ENCODE results near the gene TPRG1L. TPM values are rescaled to one million over a fixed set of nuclear protein-coding genes. Genes with fewer than 3 reads are reported as not detected.

The TPRG1L gene
- total and polyA plus RNA-seq, 4 donors = 35.4 to 51.0 (median 40.5) TPM

- no peaks in the 10 kb centered on the region for H3K9me3 ChIP-seq (ENCODE audit: control insufficient read depth, low read length)
- ATAC-seq (ENCODE audit: low FRiP score) (peak; percentile 49), DNase-seq (no peak)
- 85 to 90% methylated on average over 26 of the region's 26 CpGs for WGBS, 2 donors
- no peaks in the 10 kb centered on the region for H3K36me3 ChIP-seq (ENCODE audit: control insufficient read depth in 1 of 2, insufficient read depth in 2 of 2, low read length in 1 of 2)
- H3K27ac ChIP-seq (ENCODE audit: low read depth in 1 of 2, low read length in 2 of 2) = no peak overlapping the region
- H3K4me1 ChIP-seq (ENCODE audit: control insufficient read depth in 1 of 2, insufficient read depth in 2 of 2, low read length in 2 of 2) = no peaks in the 10 kb centered on the region
- intact Hi-C loops (cut with DNase I) = no loop called here
- H3K27me3 ChIP-seq (ENCODE audit: control insufficient read depth in 1 of 2, insufficient read depth in 2 of 2, low read length in 1 of 2) = no peaks in the 10 kb centered on the region
- no peak overlapping the region for H3K4me3 ChIP-seq (ENCODE audit: low read length in 2 of 2)
Observed at GRCh38 chr1:3598051-3598491, 26.7 kb upstream of the TPRG1L start.

- Histone ChIP-seq H3K4me3 (ENCODE audit: low read length in 2 of 2) (no peak overlapping the region), H3K27me3 (ENCODE audit: control insufficient read depth in 1 of 2, insufficient read depth in 2 of 2, low read length in 1 of 2) (no peaks in the 10 kb centered on the region), H3K9me3 (ENCODE audit: control insufficient read depth, low read length) (no peaks in the 10 kb centered on the region), H3K36me3 (ENCODE audit: control insufficient read depth in 1 of 2, insufficient read depth in 2 of 2, low read length in 1 of 2) (no peaks in the 10 kb centered on the region), H3K27ac (ENCODE audit: low read depth in 1 of 2, low read length in 2 of 2) (no peak overlapping the region), H3K4me1 (ENCODE audit: control insufficient read depth in 1 of 2, insufficient read depth in 2 of 2, low read length in 2 of 2) (no peaks in the 10 kb centered on the region)
- 77 to 78% methylated on average over 30 of the region's 30 CpGs for WGBS, 2 donors
- intact Hi-C loops (cut with DNase I) = no loop called here
- DNase-seq (no peak), ATAC-seq (ENCODE audit: low FRiP score) (no peak)
Observed at GRCh38 chr1:3598522-3599285, 26.1 kb upstream of the TPRG1L start.

- no peaks in the 10 kb centered on the region for H3K9me3 ChIP-seq (ENCODE audit: control insufficient read depth, low read length)
- intact Hi-C loops (cut with DNase I) = no loop called here
- ATAC-seq (ENCODE audit: low FRiP score) = peak; percentile 11
Observed at GRCh38 chr1:3599286-3599811, 25.5 kb upstream of the TPRG1L start.

GRCh38 chr1:3599816-3600215, 25.0 kb upstream of the TPRG1L start:
- no peak for ATAC-seq (ENCODE audit: low FRiP score)
- DNase-seq = no peak
- 87% methylated on average over 15 of the region's 15 CpGs for WGBS, 2 donors
- Histone ChIP-seq H3K27ac (ENCODE audit: low read depth in 1 of 2, low read length in 2 of 2) (no peak overlapping the region), H3K4me1 (ENCODE audit: control insufficient read depth in 1 of 2, insufficient read depth in 2 of 2, low read length in 2 of 2) (no peaks in the 10 kb centered on the region), H3K9me3 (ENCODE audit: control insufficient read depth, low read length) (no peaks in the 10 kb centered on the region), H3K27me3 (ENCODE audit: control insufficient read depth in 1 of 2, insufficient read depth in 2 of 2, low read length in 1 of 2) (no peaks in the 10 kb centered on the region), H3K4me3 (ENCODE audit: low read length in 2 of 2) (no peak overlapping the region), H3K36me3 (ENCODE audit: control insufficient read depth in 1 of 2, insufficient read depth in 2 of 2, low read length in 1 of 2) (no peaks in the 10 kb centered on the region)
- intact Hi-C loops (cut with DNase I) = no loop called here

More at GRCh38 chr1:3599286-3599811, 25.5 kb upstream of the TPRG1L start:
- WGBS, 2 donors = 83 to 86% methylated on average over 16 of the region's 16 CpGs
- Histone ChIP-seq H3K36me3 (ENCODE audit: control insufficient read depth in 1 of 2, insufficient read depth in 2 of 2, low read length in 1 of 2) (no peaks in the 10 kb centered on the region), H3K4me1 (ENCODE audit: control insufficient read depth in 1 of 2, insufficient read depth in 2 of 2, low read length in 2 of 2) (no peaks in the 10 kb centered on the region), H3K27me3 (ENCODE audit: control insufficient read depth in 1 of 2, insufficient read depth in 2 of 2, low read length in 1 of 2) (no peaks in the 10 kb centered on the region), H3K27ac (ENCODE audit: low read depth in 1 of 2, low read length in 2 of 2) (no peak overlapping the region), H3K4me3 (ENCODE audit: low read length in 2 of 2) (no peak overlapping the region)
- DNase-seq = no peak

- 90 to 92% methylated on average over 10 of the region's 10 CpGs for WGBS, 2 donors
- intact Hi-C loops (cut with DNase I) = no loop called here
- Histone ChIP-seq H3K4me1 (ENCODE audit: control insufficient read depth in 1 of 2, insufficient read depth in 2 of 2, low read length in 2 of 2) (no peaks in the 10 kb centered on the region), H3K27ac (ENCODE audit: low read depth in 1 of 2, low read length in 2 of 2) (no peak overlapping the region), H3K36me3 (ENCODE audit: control insufficient read depth in 1 of 2, insufficient read depth in 2 of 2, low read length in 1 of 2) (no peaks in the 10 kb centered on the region), H3K4me3 (ENCODE audit: low read length in 2 of 2) (no peak overlapping the region), H3K9me3 (ENCODE audit: control insufficient read depth, low read length) (no peaks in the 10 kb centered on the region), H3K27me3 (ENCODE audit: control insufficient read depth in 1 of 2, insufficient read depth in 2 of 2, low read length in 1 of 2) (no peaks in the 10 kb centered on the region)
- no peak for DNase-seq
- no peak for ATAC-seq (ENCODE audit: low FRiP score)
Observed at GRCh38 chr1:3600354-3600753, 24.5 kb upstream of the TPRG1L start.

GRCh38 chr1:3601743-3602142, 23.1 kb upstream of the TPRG1L start:
- Histone ChIP-seq H3K4me3 (ENCODE audit: low read length in 2 of 2) (no peak overlapping the region), H3K4me1 (ENCODE audit: control insufficient read depth in 1 of 2, insufficient read depth in 2 of 2, low read length in 2 of 2) (no peaks in the 10 kb centered on the region), H3K27me3 (ENCODE audit: control insufficient read depth in 1 of 2, insufficient read depth in 2 of 2, low read length in 1 of 2) (no peaks in the 10 kb centered on the region), H3K9me3 (ENCODE audit: control insufficient read depth, low read length) (no peaks in the 10 kb centered on the region), H3K27ac (ENCODE audit: low read depth in 1 of 2, low read length in 2 of 2) (no peak overlapping the region), H3K36me3 (ENCODE audit: control insufficient read depth in 1 of 2, insufficient read depth in 2 of 2, low read length in 1 of 2) (no peaks in the 10 kb centered on the region)
- ATAC-seq (ENCODE audit: low FRiP score) = no peak
- whole genome bisulfite sequencing, 2 donors = 84 to 87% methylated on average over 15 to 16 of the region's 16 CpGs
- no peak for DNase-seq
- intact Hi-C loops (cut with DNase I) = no loop called here

- DNase-seq (no peak), ATAC-seq (ENCODE audit: low FRiP score) (no peak)
- Histone ChIP-seq H3K4me3 (ENCODE audit: low read length in 2 of 2) (no peak overlapping the region), H3K27ac (ENCODE audit: low read depth in 1 of 2, low read length in 2 of 2) (no peak overlapping the region), H3K4me1 (ENCODE audit: control insufficient read depth in 1 of 2, insufficient read depth in 2 of 2, low read length in 2 of 2) (no peaks in the 10 kb centered on the region), H3K9me3 (ENCODE audit: control insufficient read depth, low read length) (no peaks in the 10 kb centered on the region), H3K36me3 (ENCODE audit: control insufficient read depth in 1 of 2, insufficient read depth in 2 of 2, low read length in 1 of 2) (no peaks in the 10 kb centered on the region), H3K27me3 (ENCODE audit: control insufficient read depth in 1 of 2, insufficient read depth in 2 of 2, low read length in 1 of 2) (no peaks in the 10 kb centered on the region)
- 89 to 96% methylated on average over 21 of the region's 21 CpGs for WGBS, 2 donors
- intact Hi-C loops (cut with DNase I) = no loop called here
Observed at GRCh38 chr1:3602375-3602774, 22.4 kb upstream of the TPRG1L start.

- ATAC-seq (ENCODE audit: low FRiP score) = no peak
- Histone ChIP-seq H3K27me3 (ENCODE audit: control insufficient read depth in 1 of 2, insufficient read depth in 2 of 2, low read length in 1 of 2) (no peaks in the 10 kb centered on the region), H3K4me3 (ENCODE audit: low read length in 2 of 2) (no peak overlapping the region), H3K36me3 (ENCODE audit: control insufficient read depth in 1 of 2, insufficient read depth in 2 of 2, low read length in 1 of 2) (no peaks in the 10 kb centered on the region), H3K4me1 (ENCODE audit: control insufficient read depth in 1 of 2, insufficient read depth in 2 of 2, low read length in 2 of 2) (no peaks in the 10 kb centered on the region), H3K27ac (ENCODE audit: low read depth in 1 of 2, low read length in 2 of 2) (no peak overlapping the region), H3K9me3 (ENCODE audit: control insufficient read depth, low read length) (no peaks in the 10 kb centered on the region)
- 92 to 95% methylated on average over 8 to 11 of the region's 11 CpGs for WGBS, 2 donors
- DNase-seq = no peak
- intact Hi-C loops (cut with DNase I) = no loop called here
Observed at GRCh38 chr1:3603156-3603555, 21.7 kb upstream of the TPRG1L start.
